Stimulated activated CD4-positive, alpha-beta T cell treated with anti-CD3 and anti-CD28 coated beads, TNF-alpha, amount 100 ng/mL, for 4 hours (primary cell): ENCODE data around the gene FSTL1.
A peak's percentile ranks its signal among the peaks of the same experiment; 100 is the strongest.
"Not testable (repeated sequence)": the region's sequence is repeated elsewhere in the genome, so short reads cannot be mapped to it uniquely, and the experiment has no call there.

Experiments
- DNase-seq, 3 experiments: peaks; one replicate each; pipeline ENCODE4 v3.0.0-alpha.2; 2020; ENCODE audit warnings: low read depth in 3 of 3

FSTL1 gene

GRCh38 chr3:120418446-120418845, 32.3 kb downstream of the FSTL1 start:
- no peak for DNase-seq

- peak; percentile 62 to 75 (median 64) for DNase-seq
These were observed 33.4 kb downstream of the FSTL1 start for GRCh38 chr3:120417272-120417911.

GRCh38 chr3:120416868-120417267, 33.9 kb downstream of the FSTL1 start:
- peak in 1 of 3 experiments; percentile 2 for DNase-seq

GRCh38 chr3:120415756-120416155, 35.0 kb downstream of the FSTL1 start:
- DNase-seq = no peak

- DNase-seq = no peak
These were observed 40.3 kb downstream of the FSTL1 start for GRCh38 chr3:120410541-120410940.

GRCh38 chr3:120410116-120410515, 40.7 kb downstream of the FSTL1 start:
- no peak for DNase-seq

- no peak for DNase-seq
These were observed 43.1 kb downstream of the FSTL1 start for GRCh38 chr3:120407508-120408287.

- DNase-seq = no peak
These were observed 45.9 kb downstream of the FSTL1 start for GRCh38 chr3:120404876-120405275.

- DNase-seq = no peak
These were observed 48.5 kb downstream of the FSTL1 start for GRCh38 chr3:120402257-120402656.

GRCh38 chr3:120399372-120399771, 51.4 kb downstream of the FSTL1 start:
- DNase-seq = no peak

- DNase-seq = no peak
These were observed 54.3 kb downstream of the FSTL1 start for GRCh38 chr3:120396469-120396868.

GRCh38 chr3:120394347-120394746, 56.4 kb downstream of the FSTL1 start:
- no peak for DNase-seq

- DNase-seq = no peak
These were observed 57.0 kb downstream of the FSTL1 start for GRCh38 chr3:120393761-120394160.

GRCh38 chr3:120393243-120393642, 57.5 kb downstream of the FSTL1 start:
- no peak for DNase-seq

- no peak for DNase-seq
These were observed 67.8 kb downstream of the FSTL1 start for GRCh38 chr3:120382941-120383447.

GRCh38 chr3:120381503-120381902, 69.3 kb downstream of the FSTL1 start:
- no peak for DNase-seq

- not testable (repeated sequence) for DNase-seq
These were observed 72.8 kb downstream of the FSTL1 start for GRCh38 chr3:120377948-120378347.

GRCh38 chr3:120370463-120370862, 80.3 kb downstream of the FSTL1 start:
- no peak for DNase-seq

- no peak for DNase-seq
These were observed 81.7 kb downstream of the FSTL1 start for GRCh38 chr3:120369037-120369467.

- no peak for DNase-seq
These were observed 82.6 kb downstream of the FSTL1 start for GRCh38 chr3:120368172-120368571.

GRCh38 chr3:120364821-120365220, 86.0 kb downstream of the FSTL1 start:
- DNase-seq = no peak

GRCh38 chr3:120364101-120364500, 86.7 kb downstream of the FSTL1 start:
- no peak for DNase-seq

GRCh38 chr3:120357807-120358206, 93.0 kb downstream of the FSTL1 start:
- DNase-seq = no peak
